Kidney glomerular epithelial cell (primary cell): ENCODE measurements around the gene ADAMTSL1.

Experiments used
- DNase-seq: peaks from one replicate; lab custom pipeline; 2025; lab: John Stamatoyannopoulos, UW

The ADAMTSL1 gene

GRCh38 chr9:18811171-18811570, 337.2 kb downstream of the ADAMTSL1 start:
- DNase-seq, result no peak

- no peak for DNase-seq
Measured at GRCh38 chr9:18819418-18819817, 345.5 kb downstream of the ADAMTSL1 start.

- no peak for DNase-seq
Measured at GRCh38 chr9:18820566-18821095, 346.7 kb downstream of the ADAMTSL1 start.

- DNase-seq, result peak; percentile 51
Measured at GRCh38 chr9:18821788-18822187, 347.8 kb downstream of the ADAMTSL1 start.

GRCh38 chr9:18822850-18823249, 348.9 kb downstream of the ADAMTSL1 start:
- no peak for DNase-seq

GRCh38 chr9:18824095-18824666, 350.2 kb downstream of the ADAMTSL1 start:
- no peak for DNase-seq

- no peak for DNase-seq
Measured at GRCh38 chr9:18825656-18826170, 351.8 kb downstream of the ADAMTSL1 start.

GRCh38 chr9:18826248-18826647, 352.3 kb downstream of the ADAMTSL1 start:
- no peak for DNase-seq

GRCh38 chr9:18829066-18829465, 355.1 kb downstream of the ADAMTSL1 start:
- DNase-seq, result no peak

GRCh38 chr9:18829873-18830272, 355.9 kb downstream of the ADAMTSL1 start:
- peak; percentile 52 for DNase-seq

- DNase-seq, result no peak
Measured at GRCh38 chr9:18834740-18835361, 360.9 kb downstream of the ADAMTSL1 start.

GRCh38 chr9:18837402-18837801, 363.4 kb downstream of the ADAMTSL1 start:
- no peak for DNase-seq

- DNase-seq, result no peak
Measured at GRCh38 chr9:18847576-18848275, 373.8 kb downstream of the ADAMTSL1 start.

GRCh38 chr9:18848657-18849056, 374.7 kb downstream of the ADAMTSL1 start:
- DNase-seq, result no peak

GRCh38 chr9:18849270-18849669, 375.3 kb downstream of the ADAMTSL1 start:
- DNase-seq, result no peak

GRCh38 chr9:18849890-18850677, 376.1 kb downstream of the ADAMTSL1 start:
- DNase-seq, result no peak

GRCh38 chr9:18851069-18851795, 377.3 kb downstream of the ADAMTSL1 start:
- no peak for DNase-seq

- DNase-seq, result no peak
Measured at GRCh38 chr9:18855656-18856055, 381.7 kb downstream of the ADAMTSL1 start.

GRCh38 chr9:18857334-18857733, 383.4 kb downstream of the ADAMTSL1 start:
- no peak for DNase-seq

- peak; percentile 20 for DNase-seq
Measured at GRCh38 chr9:18857769-18858168, 383.8 kb downstream of the ADAMTSL1 start.
